M059J (cell line): ENCODE measurements around the gene TMEM219. TPM values are rescaled to one million over a fixed set of nuclear protein-coding genes. Genes with fewer than 3 reads are reported as not detected.

Experiments
- DNase-seq: peaks from one replicate; pipeline ENCODE4 v3.0.0-alpha.2; 2012; ENCODE audit warnings: low read depth
- total RNA-seq: library from RNA; depleted of rRNA; stranded (reverse); fragments of >200 nt; shearing (Covaris generic); gene quantifications from 2 replicates; pipeline ENCODE4 v1.2.3, GENCODE V29; 2014

Gene TMEM219
- total RNA-seq, 1 experiment from 2014 or later, result 110 TPM

DNA sequence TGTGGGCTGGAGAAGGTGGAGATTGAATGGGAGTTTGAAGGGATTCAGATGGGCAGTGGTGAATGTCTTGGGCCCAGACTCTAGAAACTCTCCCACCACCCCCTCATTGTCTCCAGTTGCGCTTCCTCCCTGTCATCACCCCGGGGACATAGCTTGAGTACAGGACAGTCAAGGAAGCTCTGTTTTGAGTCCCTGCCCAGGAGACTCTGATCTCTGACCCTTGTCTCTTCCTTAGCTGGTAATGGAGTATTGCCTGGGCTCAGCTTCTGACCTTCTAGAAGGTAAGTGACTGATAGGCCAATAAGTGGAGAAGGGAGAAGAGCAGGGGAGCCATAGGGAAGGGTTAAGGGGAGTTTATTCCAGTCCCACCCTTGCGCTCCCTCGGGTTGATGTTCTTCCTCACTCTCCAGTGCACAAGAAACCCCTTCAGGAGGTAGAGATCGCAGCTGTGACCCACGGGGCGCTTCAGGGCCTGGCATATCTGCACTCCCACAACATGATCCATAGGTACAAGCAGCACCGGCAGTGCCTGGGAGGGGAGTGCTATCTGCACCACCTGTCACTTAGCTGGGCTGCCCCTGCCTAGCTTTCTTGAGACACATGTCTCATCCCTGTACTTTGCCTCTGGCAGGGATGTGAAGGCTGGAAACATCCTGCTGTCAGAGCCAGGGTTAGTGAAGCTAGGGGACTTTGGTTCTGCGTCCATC is 16.8 kb downstream of the TMEM219 start:
- no peak for DNase-seq

DNA sequence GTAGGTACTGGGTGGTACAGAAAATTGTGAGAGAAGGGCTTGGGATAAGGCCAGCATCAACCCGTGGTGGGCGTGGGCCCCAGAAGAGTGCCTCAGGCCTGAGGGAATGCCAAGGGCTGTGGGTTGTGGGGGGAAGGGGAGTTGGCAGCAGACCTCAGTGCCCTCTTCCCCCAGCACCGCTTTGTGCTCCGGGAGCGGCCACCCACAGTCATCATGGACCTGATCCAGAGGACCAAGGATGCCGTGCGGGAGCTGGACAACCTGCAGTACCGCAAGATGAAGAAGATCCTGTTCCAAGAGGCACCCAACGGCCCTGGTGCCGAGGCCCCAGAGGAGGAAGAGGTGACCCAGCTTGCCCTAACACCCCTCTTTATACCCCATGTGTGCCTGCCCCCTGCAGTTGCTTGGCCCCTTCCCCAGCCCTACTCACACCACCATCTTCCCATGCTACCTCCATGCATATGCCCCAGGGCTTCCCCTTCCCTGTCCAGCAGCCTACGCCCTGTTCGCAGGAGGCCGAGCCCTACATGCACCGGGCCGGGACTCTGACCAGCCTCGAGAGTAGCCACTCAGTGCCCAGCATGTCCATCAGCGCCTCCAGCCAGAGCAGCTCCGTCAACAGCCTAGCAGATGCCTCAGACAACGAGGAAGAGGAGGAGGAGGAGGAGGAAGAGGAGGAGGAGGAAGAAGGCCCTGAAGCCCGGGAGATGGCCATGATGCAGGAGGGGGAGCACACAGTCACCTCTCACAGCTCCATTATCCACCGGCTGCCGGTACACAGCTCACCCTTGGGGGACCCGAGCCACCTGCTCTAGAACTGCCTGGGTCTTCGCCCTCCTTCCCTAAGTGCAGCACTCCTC is 20.9 kb downstream of the TMEM219 start:
- no peak for DNase-seq

DNA sequence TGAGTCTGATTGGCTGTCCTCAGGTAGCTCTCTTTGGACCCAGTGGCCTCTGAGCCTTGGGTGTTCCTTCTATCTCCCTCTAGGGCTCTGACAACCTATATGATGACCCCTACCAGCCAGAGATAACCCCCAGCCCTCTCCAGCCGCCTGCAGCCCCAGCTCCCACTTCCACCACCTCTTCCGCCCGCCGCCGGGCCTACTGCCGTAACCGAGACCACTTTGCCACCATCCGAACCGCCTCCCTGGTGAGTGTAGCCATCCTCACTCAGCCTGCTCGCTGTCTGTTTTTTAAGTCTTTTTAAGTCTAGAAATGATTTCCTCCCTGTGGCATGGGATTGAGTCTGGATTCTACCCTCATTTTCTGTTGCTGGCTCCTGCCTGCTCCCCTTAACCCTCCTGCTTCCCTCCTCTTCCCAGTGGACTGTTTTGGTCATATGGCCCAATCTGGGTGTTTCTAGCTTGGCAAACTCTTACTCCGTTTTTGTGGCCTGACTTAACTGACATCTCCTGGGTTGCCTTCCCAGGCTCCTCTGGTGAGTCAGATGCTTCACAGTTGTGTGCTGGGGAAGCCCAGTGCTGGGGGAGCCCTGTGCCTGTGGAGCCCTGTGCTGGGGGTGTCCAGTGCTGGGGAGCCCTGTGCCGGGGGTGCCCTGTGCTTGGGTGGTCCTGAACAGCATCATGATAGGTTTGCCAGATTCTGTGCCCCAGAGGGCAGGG is 21.7 kb downstream of the TMEM219 start:
- DNase-seq, result no peak

DNA sequence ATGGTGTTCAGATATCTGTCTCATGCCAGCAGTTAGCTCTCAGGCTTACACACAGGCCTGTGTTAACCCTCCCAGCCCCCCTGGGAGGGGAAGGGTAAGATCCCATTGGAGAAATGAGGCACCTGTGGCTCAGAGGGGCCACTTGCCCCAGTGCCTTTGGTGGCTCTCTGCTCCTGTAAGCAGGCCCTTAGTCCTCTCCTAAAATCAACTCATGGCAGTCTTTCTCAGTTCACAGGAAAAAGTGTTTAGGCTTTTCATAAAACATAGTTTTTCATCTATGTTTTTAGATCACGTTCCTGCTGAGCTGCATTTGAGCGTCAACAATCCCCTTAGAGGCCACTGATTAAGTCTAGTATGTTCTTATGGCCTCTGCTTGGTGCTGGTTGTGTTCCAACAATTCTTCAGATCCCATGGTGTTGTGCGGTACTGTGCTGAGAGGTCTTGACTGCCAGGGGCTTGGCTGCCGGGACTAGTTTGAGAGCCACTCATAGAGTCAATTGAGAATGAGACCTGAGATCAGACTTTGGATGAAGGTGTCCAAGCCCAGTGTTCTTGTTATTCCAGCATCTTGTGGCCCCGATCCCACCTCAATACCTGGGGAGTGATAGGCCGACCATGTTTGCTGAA is 22.4 kb downstream of the TMEM219 start:
- DNase-seq, result no peak

DNA sequence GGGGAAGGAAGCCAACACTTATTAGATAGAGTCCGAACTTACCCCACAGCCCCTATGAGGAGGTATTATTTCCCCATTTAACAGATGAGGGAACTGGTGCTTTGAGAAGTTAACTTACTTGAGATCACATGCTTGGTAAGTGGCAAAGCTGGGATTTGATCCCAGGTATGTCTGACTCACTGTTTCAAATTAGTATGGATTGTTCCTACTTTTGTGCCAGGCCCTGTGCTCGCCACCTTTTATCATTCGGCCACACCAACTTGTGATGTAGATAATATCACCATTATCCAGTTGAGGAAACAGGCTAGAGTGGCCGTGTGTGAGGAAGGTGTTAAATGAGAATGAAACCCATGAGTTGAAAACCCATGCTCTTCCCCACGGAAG is 22.9 kb downstream of the TMEM219 start:
- no peak for DNase-seq

DNA sequence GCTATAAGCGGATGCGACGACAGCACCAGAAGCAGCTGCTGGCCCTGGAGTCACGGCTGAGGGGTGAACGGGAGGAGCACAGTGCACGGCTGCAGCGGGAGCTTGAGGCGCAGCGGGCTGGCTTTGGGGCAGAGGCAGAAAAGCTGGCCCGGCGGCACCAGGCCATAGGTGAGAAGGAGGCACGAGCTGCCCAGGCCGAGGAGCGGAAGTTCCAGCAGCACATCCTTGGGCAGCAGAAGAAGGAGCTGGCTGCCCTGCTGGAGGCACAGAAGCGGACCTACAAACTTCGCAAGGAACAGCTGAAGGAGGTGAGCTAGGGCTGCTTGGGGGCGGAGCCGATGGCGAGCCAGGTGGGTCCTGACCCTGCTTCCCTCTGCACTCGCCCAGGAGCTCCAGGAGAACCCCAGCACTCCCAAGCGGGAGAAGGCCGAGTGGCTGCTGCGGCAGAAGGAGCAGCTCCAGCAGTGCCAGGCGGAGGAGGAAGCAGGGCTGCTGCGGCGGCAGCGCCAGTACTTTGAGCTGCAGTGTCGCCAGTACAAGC is 23.5 kb downstream of the TMEM219 start:
- DNase-seq, result no peak

DNA sequence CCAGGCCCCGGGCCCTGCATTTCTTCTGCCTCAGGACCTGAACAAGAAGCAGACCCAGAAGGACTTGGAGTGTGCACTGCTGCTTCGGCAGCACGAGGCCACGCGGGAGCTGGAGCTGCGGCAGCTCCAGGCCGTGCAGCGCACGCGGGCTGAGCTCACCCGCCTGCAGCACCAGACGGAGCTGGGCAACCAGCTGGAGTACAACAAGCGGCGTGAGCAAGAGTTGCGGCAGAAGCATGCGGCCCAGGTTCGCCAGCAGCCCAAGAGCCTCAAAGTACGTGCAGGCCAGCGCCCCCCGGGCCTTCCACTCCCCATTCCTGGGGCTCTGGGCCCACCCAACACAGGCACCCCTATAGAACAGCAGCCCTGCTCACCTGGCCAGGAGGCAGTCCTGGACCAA is 24.4 kb downstream of the TMEM219 start:
- DNase-seq, result no peak

DNA sequence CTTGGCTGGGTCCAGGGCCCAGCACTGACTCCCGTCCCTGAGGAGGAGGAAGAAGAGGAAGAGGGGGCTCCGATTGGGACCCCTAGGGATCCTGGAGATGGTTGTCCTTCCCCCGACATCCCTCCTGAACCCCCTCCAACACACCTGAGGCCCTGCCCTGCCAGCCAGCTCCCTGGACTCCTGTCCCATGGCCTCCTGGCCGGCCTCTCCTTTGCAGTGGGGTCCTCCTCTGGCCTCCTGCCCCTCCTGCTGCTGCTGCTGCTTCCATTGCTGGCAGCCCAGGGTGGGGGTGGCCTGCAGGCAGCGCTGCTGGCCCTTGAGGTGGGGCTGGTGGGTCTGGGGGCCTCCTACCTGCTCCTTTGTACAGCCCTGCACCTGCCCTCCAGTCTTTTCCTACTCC is 25.1 kb downstream of the TMEM219 start:
- no peak for DNase-seq

DNA sequence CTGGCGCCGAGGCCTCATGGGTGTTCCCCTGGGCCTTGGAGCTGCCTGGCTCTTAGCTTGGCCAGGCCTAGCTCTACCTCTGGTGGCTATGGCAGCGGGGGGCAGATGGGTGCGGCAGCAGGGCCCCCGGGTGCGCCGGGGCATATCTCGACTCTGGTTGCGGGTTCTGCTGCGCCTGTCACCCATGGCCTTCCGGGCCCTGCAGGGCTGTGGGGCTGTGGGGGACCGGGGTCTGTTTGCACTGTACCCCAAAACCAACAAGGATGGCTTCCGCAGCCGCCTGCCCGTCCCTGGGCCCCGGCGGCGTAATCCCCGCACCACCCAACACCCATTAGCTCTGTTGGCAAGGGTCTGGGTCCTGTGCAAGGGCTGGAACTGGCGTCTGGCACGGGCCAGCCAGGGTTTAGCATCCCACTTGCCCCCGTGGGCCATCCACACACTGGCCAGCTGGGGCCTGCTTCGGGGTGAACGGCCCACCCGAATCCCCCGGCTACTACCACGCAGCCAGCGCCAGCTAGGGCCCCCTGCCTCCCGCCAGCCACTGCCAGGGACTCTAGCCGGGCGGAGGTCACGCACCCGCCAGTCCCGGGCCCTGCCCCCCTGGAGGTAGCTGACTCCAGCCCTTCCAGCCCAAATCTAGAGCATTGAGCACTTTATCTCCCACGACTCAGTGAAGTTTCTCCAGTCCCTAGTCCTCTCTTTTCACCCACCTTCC is 25.6 kb downstream of the TMEM219 start:
- no peak for DNase-seq

DNA sequence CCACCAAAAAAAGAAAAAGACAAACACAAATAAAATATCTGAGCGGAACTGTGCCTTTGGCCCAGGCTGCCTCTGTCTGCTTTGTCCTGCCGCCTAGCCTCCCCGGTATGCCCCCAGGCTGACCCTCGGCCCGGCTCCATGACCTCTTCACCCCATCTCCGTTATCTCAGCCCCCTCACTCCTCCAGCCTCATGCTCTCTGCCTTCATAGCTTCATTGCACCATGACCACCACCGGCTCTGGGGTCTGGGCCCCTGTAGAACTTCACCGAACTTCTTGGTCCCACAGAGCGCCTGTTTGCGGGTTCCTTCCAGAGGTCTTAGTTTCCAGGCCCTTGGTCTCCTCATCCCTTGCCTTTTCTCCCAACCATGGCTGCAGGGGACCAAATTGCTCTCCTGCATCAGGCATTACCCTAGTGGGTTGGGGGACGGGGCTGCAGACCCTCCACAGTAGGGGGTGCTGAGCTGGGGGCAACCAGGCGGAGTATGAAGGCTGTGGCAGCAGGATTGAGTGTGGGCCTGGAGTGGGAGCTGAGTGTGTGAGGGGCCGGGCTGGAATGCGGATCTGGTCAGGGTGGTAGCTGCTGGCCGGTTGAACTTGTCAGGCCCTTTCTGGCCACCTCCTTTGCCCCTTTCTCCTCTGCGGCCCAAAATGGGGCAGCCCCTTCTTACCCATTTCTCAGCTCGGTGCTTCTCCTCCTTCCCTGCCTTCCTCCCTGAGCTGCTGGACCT is 26.6 kb downstream of the TMEM219 start:
- DNase-seq, result no peak

DNA sequence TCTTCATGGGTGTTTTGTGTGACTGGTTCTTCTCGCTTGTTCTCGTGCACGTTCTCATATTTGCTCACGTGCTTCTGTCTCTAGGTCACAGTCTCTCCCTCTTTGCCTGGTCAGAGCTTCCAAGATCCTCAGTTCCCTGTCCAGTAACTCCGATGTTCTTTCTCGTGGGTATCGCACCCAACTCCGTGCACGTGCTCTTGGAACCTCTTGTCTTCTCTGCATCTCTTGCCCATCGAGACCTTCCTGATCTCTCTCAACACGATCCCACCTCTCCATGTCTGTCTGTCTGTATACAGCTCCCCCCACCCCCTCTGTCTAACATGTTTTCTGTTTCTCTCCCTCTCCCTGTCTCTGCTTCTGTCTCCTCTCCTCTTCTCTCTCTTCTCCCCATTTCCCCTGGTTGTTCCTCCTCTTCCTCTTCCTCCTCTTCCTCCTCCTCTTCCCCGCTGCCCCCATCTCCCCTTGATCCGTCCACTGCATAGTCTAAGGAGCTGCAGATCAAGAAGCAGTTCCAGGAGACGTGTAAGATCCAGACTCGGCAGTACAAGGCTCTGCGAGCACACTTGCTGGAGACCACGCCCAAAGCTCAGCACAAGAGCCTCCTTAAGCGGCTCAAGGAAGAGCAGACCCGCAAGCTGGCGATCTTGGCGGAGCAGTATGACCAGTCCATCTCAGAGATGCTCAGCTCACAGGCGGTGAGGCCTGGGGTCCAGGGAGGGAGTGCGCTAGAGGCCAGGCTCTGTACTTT is 27.4 kb downstream of the TMEM219 start:
- DNase-seq, result no peak

DNA sequence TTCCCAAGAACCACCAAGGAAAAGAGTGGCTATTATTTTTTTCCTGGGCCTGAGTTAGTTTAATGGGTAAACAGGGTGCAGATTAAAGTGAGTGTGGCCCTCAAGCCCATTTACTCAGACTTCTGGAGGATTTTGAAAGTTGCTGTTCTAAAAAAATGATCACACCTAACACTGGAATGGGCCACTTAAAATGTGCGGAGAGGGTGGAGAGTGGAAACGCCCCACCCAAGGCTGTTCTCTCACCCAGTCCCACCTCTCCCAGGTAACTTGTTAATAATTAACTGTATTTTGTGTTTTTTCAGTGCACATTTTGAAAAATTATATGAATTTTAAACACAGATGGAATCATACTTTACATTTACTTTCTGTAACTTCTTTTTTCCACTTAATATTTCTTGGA is 28.2 kb downstream of the TMEM219 start:
- DNase-seq, result no peak

DNA sequence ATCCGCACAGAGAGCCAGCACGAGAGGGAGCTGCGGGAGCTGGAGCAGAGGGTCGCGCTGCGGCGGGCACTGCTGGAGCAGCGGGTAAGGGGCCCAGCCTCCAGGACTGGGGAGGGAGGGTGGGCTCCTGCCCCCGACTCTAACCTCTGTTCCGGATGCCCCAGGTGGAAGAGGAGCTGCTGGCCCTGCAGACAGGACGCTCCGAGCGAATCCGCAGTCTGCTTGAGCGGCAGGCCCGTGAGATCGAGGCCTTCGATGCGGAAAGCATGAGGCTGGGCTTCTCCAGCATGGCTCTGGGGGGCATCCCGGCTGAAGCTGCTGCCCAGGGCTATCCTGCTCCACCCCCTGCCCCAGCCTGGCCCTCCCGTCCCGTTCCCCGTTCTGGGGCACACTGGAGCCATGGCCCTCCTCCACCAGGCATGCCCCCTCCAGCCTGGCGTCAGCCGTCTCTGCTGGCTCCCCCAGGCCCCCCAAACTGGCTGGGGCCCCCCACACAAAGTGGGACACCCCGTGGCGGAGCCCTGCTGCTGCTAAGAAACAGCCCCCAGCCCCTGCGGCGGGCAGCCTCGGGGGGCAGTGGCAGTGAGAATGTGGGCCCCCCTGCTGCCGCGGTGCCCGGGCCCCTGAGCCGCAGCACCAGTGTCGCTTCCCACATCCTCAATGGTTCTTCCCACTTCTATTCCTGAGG is 29.1 kb downstream of the TMEM219 start:
- DNase-seq, result no peak

DNA sequence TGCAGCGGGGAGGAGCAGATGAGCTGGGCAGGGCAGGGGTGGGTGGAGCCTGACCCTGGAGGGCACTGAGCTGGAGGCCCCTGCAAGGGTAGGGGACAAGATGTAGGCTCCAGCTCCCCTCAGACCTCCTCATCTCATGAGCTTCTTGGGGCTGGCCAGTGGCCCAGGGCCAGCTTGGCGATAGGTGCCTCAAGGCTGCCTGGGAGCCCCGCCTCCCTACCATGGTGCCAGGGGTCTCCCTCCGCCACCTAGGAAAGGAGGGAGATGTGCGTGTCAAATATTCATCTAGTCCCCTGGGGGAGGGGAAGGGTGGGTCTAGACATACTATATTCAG is 29.7 kb downstream of the TMEM219 start:
- DNase-seq, result no peak

DNA sequence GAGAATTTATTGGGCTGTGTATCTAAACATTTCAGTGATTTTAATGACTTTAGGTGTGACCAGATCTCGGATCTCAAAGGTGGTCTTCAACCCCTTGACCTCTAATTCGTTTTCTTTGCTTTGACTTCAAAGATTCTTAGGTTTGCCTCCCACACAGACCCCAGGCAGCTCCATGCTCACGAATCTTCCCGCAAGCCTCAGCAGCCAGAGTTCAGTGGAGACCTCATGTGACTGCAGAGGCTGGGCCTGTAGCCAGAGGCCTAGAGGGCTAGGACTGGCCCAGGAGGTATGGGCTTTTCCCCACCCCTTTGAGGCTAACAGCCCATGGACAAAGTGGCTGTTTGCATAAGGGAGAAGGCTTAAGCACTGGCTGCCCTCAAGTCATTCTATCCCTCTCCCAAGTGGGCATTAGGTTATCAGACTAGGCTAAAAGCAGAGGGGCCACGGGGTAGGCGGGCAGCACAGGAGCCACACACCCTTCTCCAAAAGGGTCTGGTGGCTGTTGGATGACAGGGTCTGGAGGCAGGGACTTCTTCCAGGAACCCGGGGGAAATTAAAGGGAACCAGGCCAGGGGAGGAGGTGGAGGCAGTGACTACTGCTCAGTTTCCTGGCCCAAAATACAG is 30.6 kb downstream of the TMEM219 start:
- DNase-seq, result peak; percentile 53

DNA sequence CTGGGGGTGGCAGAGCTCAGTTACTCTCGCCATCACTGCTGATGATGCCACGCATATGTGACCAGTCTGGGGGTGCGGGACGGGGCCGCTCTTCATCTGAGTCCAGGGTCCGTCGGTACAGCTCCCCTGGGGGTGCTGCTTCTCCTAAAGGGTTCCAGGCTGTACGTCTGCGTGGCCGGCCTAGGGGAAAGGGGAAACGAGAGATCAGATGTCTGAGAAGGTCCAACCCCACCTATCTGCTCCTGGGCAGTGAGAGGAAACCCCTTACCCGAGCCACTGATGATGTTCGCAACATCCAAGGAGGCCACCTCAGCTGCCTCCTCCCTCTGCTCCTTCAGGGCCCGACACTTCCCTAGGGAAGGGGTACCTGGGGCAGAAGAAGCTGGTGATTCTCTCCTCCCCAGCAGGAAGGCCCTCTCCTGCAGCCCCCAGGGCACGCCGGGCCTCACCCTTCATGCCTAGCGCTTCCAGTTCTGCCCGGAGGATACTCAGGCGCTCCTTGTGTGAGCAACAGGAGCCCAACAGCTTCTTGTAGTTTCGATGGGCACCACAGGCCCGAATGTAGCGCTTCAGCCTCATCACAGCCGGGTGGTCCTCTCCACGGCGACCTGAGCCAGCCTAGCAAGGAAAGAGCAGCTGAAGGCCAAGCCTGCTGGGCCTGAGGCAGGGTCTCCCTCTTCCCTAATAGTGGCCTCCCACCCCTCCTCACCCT is 31.5 kb downstream of the TMEM219 start:
- no peak for DNase-seq

DNA sequence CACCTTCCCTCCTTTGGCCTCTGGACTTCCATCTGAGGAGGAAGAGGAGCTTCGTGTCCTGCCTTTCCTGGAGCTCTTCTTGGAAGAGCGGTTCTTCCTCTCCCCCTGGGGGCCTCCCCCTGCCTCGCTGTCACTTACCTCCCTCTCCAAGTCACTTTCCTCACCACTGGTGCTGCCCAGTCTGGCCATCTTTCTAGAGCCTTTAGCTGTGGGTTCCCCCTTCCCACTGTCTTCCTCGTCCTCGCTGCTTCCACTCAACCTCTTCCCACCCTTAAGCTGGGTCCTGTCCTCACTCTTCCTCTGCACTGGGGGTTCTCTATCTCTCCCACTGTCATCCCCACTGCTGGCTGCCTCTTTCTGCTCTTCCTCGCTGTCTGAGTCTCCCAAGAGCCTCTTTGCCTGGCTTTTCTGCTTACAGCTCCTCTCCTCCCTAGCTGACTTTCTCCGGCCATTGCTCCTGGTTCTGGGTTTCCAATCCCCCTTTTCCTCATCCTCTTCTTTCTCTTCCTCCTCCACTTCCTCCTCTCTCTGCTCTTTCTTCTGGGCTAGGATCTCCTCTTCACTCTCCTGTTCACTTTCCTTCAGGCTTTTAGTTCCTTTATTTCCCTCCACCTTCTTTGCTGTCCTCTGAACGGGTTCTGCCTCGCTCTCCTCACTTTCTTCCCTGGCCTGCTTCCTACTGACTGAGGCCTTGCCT is 32.2 kb downstream of the TMEM219 start:
- no peak for DNase-seq
